Stimulated activated CD4-positive, alpha-beta T cell treated with anti-CD3 and anti-CD28 coated beads, Interleukin-12 subunit alpha, Interleukin-12 subunit beta, amount 100 ng/mL, for 4 hours (primary cell): ENCODE data around the gene MED31.

Source experiments
- DNase-seq: peaks from one replicate; pipeline ENCODE4 v3.0.0-alpha.2; 2020

Gene MED31

GRCh38 chr17:6651919-6652452, 581 bp upstream of the MED31 start:
- peak; percentile 24 for DNase-seq

GRCh38 chr17:6648181-6648580, 3.2 kb downstream of the MED31 start:
- no peak for DNase-seq

- DNase-seq: no peak
Measured at GRCh38 chr17:6643451-6644125, 7.8 kb downstream of the MED31 start.

GRCh38 chr17:6642592-6642991, 8.8 kb downstream of the MED31 start:
- no peak for DNase-seq

- DNase-seq: no peak
Measured at GRCh38 chr17:6641247-6641863, 10.1 kb downstream of the MED31 start.

- DNase-seq: peak; percentile 90
Measured at GRCh38 chr17:6640536-6641246, 10.7 kb downstream of the MED31 start, which contains the start of the genes KIAA0753 and TXNDC17. KIAA0753 (minus strand) TSS chr17:6640711; CDS start chr17:6635103, 5,608 bp downstream. TXNDC17 (plus strand) TSS chr17:6641060; CDS start chr17:6641083, 23 bp downstream.

GRCh38 chr17:6639586-6640535, 11.5 kb downstream of the MED31 start:
- peak; percentile 33 for DNase-seq

- DNase-seq: no peak
Measured at GRCh38 chr17:6639014-6639585, 12.3 kb downstream of the MED31 start.

- no peak for DNase-seq
Measured at GRCh38 chr17:6638046-6638908, 13.1 kb downstream of the MED31 start.

GRCh38 chr17:6637458-6637840, 14.0 kb downstream of the MED31 start:
- DNase-seq: no peak

- no peak for DNase-seq
Measured at GRCh38 chr17:6636616-6637457, 14.6 kb downstream of the MED31 start.

GRCh38 chr17:6636105-6636504, 15.3 kb downstream of the MED31 start:
- no peak for DNase-seq

- no peak for DNase-seq
Measured at GRCh38 chr17:6633263-6633662, 18.1 kb downstream of the MED31 start.

- no peak for DNase-seq
Measured at GRCh38 chr17:6632530-6632929, 18.9 kb downstream of the MED31 start.

GRCh38 chr17:6630390-6630789, 21.0 kb downstream of the MED31 start:
- no peak for DNase-seq

GRCh38 chr17:6627019-6627418, 24.4 kb downstream of the MED31 start:
- no peak for DNase-seq

GRCh38 chr17:6626616-6627015, 24.8 kb downstream of the MED31 start:
- DNase-seq: no peak

GRCh38 chr17:6623941-6624340, 27.5 kb downstream of the MED31 start:
- DNase-seq: no peak

GRCh38 chr17:6611231-6611630, 40.2 kb downstream of the MED31 start:
- DNase-seq: no peak

- no peak for DNase-seq
Measured at GRCh38 chr17:6610011-6610410, 41.4 kb downstream of the MED31 start.
